H1 (cell line): Measurements from ENCODE around the gene SGMS1.

Experiments
- CHD1 ChIP-seq: IDR thresholded peaks from 2 replicates; pipeline ENCODE4 v1.6.1; 2012; ENCODE audit warnings: low read depth, low read length, improper control_type of control experiment
- CTBP2 ChIP-seq: IDR thresholded peaks from 2 replicates; pipeline ENCODE4 v1.7.0; 2011; ENCODE audit warnings: borderline replicate concordance, mild to moderate bottlenecking, moderate library complexity, mixed read lengths, low read length; ENCODE audit not compliant: insufficient read depth, insufficient read length
- CTCF ChIP-seq, 3 experiments: IDR thresholded peaks; 1 replicate in 2 of 3; 2 replicates in 1 of 3; pipeline versions ENCODE4 v1.5.1 to v1.6.1; 2011; ENCODE audit warnings: low read length in 3 of 3, mild to moderate bottlenecking in 3 of 3, inconsistent platforms in 2 of 3, low read depth in 1 of 3, moderate library complexity in 1 of 3; ENCODE audit not compliant: insufficient read depth in 1 of 3; ENCODE audit errors: control extremely low read depth in 1 of 3
- EZH2 ChIP-seq: fragments of 200-600 bp; sonication (generic); IDR thresholded peaks from 2 replicates; pipeline ENCODE4 v1.7.1; 2012; ENCODE audit warnings: low read depth, mild to moderate bottlenecking, moderate library complexity, low read length, inconsistent platforms; ENCODE audit not compliant: severe bottlenecking
- KDM1A ChIP-seq: fragments of 200-600, 300-600 bp; sonication (generic); IDR thresholded peaks from 2 replicates; pipeline ENCODE4 v1.7.1; 2016; ENCODE audit warnings: mild to moderate bottlenecking, low read length, borderline replicate concordance
- MAX ChIP-seq: IDR thresholded peaks from 2 replicates; pipeline ENCODE4 v1.6.1; 2012; ENCODE audit warnings: inconsistent platforms
- PHF8 ChIP-seq: fragments of 200-600 bp; sonication (generic); conservative IDR thresholded peaks from 2 replicates; pipeline ENCODE4 v1.7.1; 2012; ENCODE audit warnings: low read depth, mild to moderate bottlenecking, inconsistent platforms, low read length, moderate library complexity
- POLR2A ChIP-seq, 2 experiments: IDR thresholded peaks; 1 replicate in 1 of 2; 2 replicates in 1 of 2; pipeline ENCODE4 v1.6.1; 2011; ENCODE audit warnings: low read depth in 2 of 2, low read length in 2 of 2, mild to moderate bottlenecking in 2 of 2; ENCODE audit errors: control extremely low read depth in 1 of 2
- POLR2AphosphoS5 ChIP-seq: IDR thresholded peaks from 2 replicates; pipeline ENCODE4 v1.6.1; 2011; ENCODE audit warnings: low read depth, low read length
- RAD21 ChIP-seq, 2 experiments: IDR thresholded peaks in 1 of 2; conservative IDR thresholded peaks in 1 of 2; 2 replicates each; pipeline ENCODE4 v1.6.1; 2011; ENCODE audit warnings: low read depth in 2 of 2, low read length in 2 of 2, improper control_type of control experiment in 1 of 2, inconsistent platforms in 1 of 2, mild to moderate bottlenecking in 1 of 2, moderate library complexity in 1 of 2
- SP4 ChIP-seq: IDR thresholded peaks from 2 replicates; pipeline ENCODE4 v1.6.1; 2012; ENCODE audit warnings: low read length, inconsistent platforms
- SRF ChIP-seq: IDR thresholded peaks from 2 replicates; pipeline ENCODE4 v1.6.1; 2011; ENCODE audit warnings: mild to moderate bottlenecking, low read depth, low read length, moderate library complexity
- YY1 ChIP-seq: IDR thresholded peaks from 2 replicates; pipeline ENCODE4 v1.6.1; 2011; ENCODE audit warnings: low read depth, mild to moderate bottlenecking, low read length

GRCh38 chr10:50281210-50281966, 342.4 kb downstream of the SGMS1 start:
- TF ChIP-seq SP4 (no peak), POLR2AphosphoS5 (no peak), POLR2A (IDR thresholded peaks at IDR 0.05; ENCODE audit: control extremely low read depth in 1 of 2, low read depth in 2 of 2, low read length in 2 of 2) (no peak), RAD21 (IDR thresholded peaks at IDR 0.05 in 1 of 2, conservative IDR thresholded peaks at IDR 0.05 in 1 of 2; ENCODE audit: low read depth in 2 of 2, low read length in 2 of 2) (no peak), KDM1A (no peak), CTCF (IDR thresholded peaks at IDR 0.05; ENCODE audit: control extremely low read depth in 1 of 3, insufficient read depth in 1 of 3, low read depth in 1 of 3, low read length in 3 of 3) (no peak), CTBP2 (no peak), EZH2 (no peak), MAX (no peak), PHF8 (no peak), YY1 (no peak), CHD1 (no peak), SRF (no peak)
